ENCODE results near the gene HDAC7. TPM values are rescaled to one million over a fixed set of nuclear protein-coding genes. Genes with fewer than 3 reads are reported as not detected.

HDAC7 gene
- total and polyA plus RNA-seq, 12 donors, result 26.9 to 75.6 (median 40.3) TPM

DNA sequence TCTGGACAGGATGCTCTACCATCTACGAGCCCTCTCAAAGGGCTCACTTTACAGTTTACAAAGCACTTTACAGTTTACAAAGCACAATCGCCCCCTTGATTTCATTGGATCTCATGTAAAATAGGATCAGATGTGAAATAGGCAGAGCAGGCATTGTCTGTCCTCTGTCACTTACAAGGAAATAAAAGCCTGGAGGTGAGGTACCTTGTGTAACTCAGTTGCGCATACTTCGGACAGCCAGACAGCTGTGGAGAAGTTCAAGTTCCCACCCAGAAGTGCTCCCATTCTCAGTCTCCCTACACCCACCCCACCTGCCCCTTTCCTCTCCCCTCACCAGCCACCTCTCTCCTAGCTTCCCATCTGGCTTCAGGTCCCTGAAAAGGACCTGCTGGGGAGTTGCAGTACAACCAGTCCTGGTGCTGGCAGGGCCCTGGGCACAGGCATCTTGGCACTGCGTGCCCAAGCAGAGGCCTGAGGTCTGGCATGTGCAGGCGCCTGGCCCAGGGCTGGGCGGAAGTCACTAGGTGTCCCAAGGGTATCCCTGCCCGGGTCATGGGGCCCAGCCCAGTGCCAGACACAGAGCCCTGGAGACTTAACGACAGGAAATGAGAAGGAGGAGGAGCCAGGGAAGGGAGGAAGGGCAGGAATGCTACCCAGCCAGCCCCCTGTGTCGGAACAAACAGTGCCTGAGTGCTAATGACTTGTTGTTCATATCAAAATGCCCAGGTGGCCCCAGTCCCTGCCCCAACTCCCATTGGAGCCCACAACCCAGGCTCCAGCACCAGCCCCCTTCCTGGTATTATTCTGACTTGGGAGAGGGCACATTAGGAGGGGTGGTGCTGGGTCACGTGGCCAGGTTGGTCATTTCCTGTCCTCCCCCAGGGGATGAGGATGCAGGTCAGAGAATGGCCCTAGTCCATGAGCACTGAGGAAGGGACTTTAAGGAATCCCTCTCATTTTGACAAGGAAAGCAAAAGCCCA lies 66.4 kb downstream of the HDAC7 start:
- H3K9me3 ChIP-seq, result no peaks in the 10 kb centered on the region
- H3K27ac ChIP-seq, result peak overlapping the region; percentile 71 to 91 (median 86)
- TF ChIP-seq, protein P1, sequence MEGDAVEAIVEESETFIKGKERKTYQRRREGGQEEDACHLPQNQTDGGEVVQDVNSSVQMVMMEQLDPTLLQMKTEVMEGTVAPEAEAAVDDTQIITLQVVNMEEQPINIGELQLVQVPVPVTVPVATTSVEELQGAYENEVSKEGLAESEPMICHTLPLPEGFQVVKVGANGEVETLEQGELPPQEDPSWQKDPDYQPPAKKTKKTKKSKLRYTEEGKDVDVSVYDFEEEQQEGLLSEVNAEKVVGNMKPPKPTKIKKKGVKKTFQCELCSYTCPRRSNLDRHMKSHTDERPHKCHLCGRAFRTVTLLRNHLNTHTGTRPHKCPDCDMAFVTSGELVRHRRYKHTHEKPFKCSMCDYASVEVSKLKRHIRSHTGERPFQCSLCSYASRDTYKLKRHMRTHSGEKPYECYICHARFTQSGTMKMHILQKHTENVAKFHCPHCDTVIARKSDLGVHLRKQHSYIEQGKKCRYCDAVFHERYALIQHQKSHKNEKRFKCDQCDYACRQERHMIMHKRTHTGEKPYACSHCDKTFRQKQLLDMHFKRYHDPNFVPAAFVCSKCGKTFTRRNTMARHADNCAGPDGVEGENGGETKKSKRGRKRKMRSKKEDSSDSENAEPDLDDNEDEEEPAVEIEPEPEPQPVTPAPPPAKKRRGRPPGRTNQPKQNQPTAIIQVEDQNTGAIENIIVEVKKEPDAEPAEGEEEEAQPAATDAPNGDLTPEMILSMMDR (IDR thresholded peaks at IDR 0.05), result no peak
- peaks cover 0 to 42% (median 0%) of the 10 kb centered on the region in 9 donors for H3K36me3 ChIP-seq
- H3K27me3 ChIP-seq, result no peaks in the 10 kb centered on the region
- ATAC-seq (peak; percentile 76 to 94 (median 90)), DNase-seq (peak; percentile 84 to 87)
- H3K4me3 ChIP-seq, result peak overlapping the region in 6 of 10 donors; percentile 6 to 60 (median 12)
- intact Hi-C loops (cut with DNase I), result loop anchor here in 2 of 10 donors (2.0 to 10.0 kb wide), 2 partner anchors 17 to 789 kb away; no protein-coding TSS in a partner anchor
- H3K4me1 ChIP-seq, result peaks cover 37 to 75% (median 59%) of the 10 kb centered on the region in 9 donors
- 36 to 39% methylated on average over 11 of the region's 11 CpGs for WGBS, 2 donors

DNA sequence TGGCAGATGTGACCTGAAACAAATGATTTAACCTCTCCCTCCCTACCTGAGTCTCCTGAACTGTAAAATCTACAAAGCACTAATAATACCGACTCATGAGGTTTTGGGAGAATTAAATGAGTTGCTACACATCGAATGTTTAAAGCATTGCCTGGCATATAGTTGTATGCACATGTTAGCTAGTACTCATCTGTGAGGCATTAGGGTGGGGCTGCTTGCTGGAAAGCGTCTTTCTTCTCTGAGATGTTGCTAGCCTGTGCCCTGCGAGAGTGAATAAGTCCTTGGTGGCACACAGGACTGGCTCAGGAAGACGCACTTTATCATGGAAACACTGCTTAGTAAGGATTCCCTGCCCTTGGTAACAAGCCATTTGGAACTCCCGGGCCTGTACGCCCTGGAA lies 67.2 kb downstream of the HDAC7 start:
- no peak overlapping the region for H3K4me3 ChIP-seq
- intact Hi-C loops (cut with DNase I), result loop anchor here in 3 of 10 donors (1.0 to 10.0 kb wide), 3 partner anchors 10 to 788 kb away; no protein-coding TSS in a partner anchor
- H3K36me3 ChIP-seq, result peaks cover 0 to 50% (median 0%) of the 10 kb centered on the region in 9 donors
- H3K27me3 ChIP-seq, result no peaks in the 10 kb centered on the region
- TF ChIP-seq, protein P1 (IDR thresholded peaks at IDR 0.05), result no peak
- ATAC-seq, result no peak
- peak overlapping the region; percentile 71 to 91 (median 86) for H3K27ac ChIP-seq
- 65 to 68% methylated on average over 7 of the region's 7 CpGs for WGBS, 2 donors
- peaks cover 34 to 67% (median 55%) of the 10 kb centered on the region in 9 donors for H3K4me1 ChIP-seq
- DNase-seq, result no peak
- no peaks in the 10 kb centered on the region for H3K9me3 ChIP-seq

DNA sequence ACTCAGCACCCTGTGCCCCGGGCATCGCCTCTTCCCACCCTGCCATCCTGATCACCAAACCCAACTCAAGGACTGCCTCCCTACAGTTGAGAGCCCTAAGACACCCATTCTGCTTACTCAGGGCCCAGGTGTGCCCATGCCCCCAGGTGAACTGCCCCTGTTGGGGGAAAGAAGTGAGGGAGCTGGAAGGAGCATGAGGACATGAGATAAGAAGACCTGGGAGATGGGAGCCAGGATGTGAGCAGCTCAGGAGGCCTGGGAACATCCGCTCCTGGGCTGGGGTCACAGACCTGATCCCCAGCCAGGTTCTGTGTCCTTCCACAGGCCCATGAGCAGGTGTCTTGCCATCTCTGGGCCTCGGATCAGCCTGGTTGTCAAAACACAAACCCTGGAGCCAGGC lies 67.6 kb downstream of the HDAC7 start:
- intact Hi-C loops (cut with DNase I), result loop anchor here in 3 of 10 donors (1.0 to 10.0 kb wide), 3 partner anchors 10 to 787 kb away; no protein-coding TSS in a partner anchor
- no peak for ATAC-seq

DNA sequence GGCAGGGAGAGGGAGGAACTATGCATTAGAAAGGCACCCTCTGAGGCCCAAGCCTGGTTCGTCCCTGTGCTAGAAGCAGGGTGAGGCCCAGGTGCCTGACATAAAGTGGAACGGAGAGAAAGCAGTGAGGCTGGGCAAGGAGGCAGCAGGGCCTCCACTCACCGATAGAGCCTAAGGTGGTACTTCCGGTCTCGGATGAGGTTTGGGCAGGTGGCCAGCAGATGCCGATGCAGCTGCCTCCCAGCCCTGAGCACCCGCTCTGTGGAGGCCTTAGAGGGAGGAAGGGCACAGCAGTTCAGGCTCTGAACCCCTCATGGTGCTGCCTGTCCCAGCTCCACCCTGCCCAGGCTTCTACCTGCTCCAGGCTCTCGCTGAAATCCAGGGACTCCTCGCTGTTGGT lies 68.1 kb downstream of the HDAC7 start:
- H3K4me3 ChIP-seq, result no peak overlapping the region
- H3K9me3 ChIP-seq, result no peaks in the 10 kb centered on the region
- TF ChIP-seq, protein P1 (IDR thresholded peaks at IDR 0.05), result no peak
- H3K4me1 ChIP-seq, result peaks cover 34 to 58% (median 52%) of the 10 kb centered on the region in 9 donors
- no peak for DNase-seq
- no peaks in the 10 kb centered on the region for H3K27me3 ChIP-seq
- intact Hi-C loops (cut with DNase I), result loop anchor here in 1 of 10 donors (10.0 kb wide), 1 partner anchor 787 kb away; no protein-coding TSS in a partner anchor
- ATAC-seq, result no peak
- 63 to 75% methylated on average over 9 of the region's 9 CpGs for WGBS, 2 donors
- peaks cover 0 to 60% (median 0%) of the 10 kb centered on the region in 9 donors for H3K36me3 ChIP-seq
- H3K27ac ChIP-seq, result peak overlapping the region in 5 of 10 donors; percentile 25 to 89 (median 85)

More for the DNA sequence above, 67.6 kb downstream of the HDAC7 start:
- TF ChIP-seq, protein P1 (IDR thresholded peaks at IDR 0.05), result no peak
- no peak for DNase-seq
- Histone ChIP-seq H3K4me3 (no peak overlapping the region), H3K27ac (peak overlapping the region in 7 of 10 donors; percentile 72 to 91 (median 88)), H3K36me3 (peaks cover 0 to 54% (median 0%) of the 10 kb centered on the region in 9 donors), H3K4me1 (peaks cover 34 to 63% (median 55%) of the 10 kb centered on the region in 9 donors), H3K9me3 (no peaks in the 10 kb centered on the region), H3K27me3 (no peaks in the 10 kb centered on the region)
- WGBS, 2 donors, result 89 to 90% methylated on average over 4 of the region's 4 CpGs
